A549 (cell line): ENCODE measurements around the gene IPO11. TPM values are rescaled to one million over a fixed set of nuclear protein-coding genes. Genes with fewer than 3 reads are reported as not detected.
"Not testable (repeated sequence)": the region's sequence is repeated elsewhere in the genome, so short reads cannot be mapped to it uniquely, and the experiment has no call there.

ENCODE experiments used
- ATAC-seq, 2 experiments: fragments of 200-7000 bp in 1 of 2; fragments of >200 bp in 1 of 2; cut with Nextera tagmentation in 1 of 2; cut with Tn5 transposase in 1 of 2; 3 replicates each; pipeline versions ENCODE4 v1.8.0 to v1.9.1; 2018 to 2020; ENCODE audit warnings: mild to moderate bottlenecking in 1 of 2, moderate library complexity in 1 of 2
- CTCF ChIA-PET: fragments of 300-600 bp; sonication (Branson Sonifier 250); formaldehyde crosslinking; extraction: SDS; loops from one replicate; lab custom pipeline; 2021; ENCODE audit warnings: antibody characterized with exemption, inconsistent platforms; lab: Yijun Ruan, JAX
- POLR2A ChIA-PET: fragments of 350-600 bp; formaldehyde crosslinking; extraction: SDS; loops from one replicate; lab custom pipeline; 2021; ENCODE audit warnings: antibody characterized with exemption, inconsistent platforms; lab: Yijun Ruan, JAX
- DNase-seq, 2 experiments: peaks; one replicate each; pipeline versions ENCODE4 v3.0.0 to v3.0.0-alpha.2; 2011 to 2016; ENCODE audit warnings: low read depth in 1 of 2, low spot score in 1 of 2
- FAIRE-seq: peaks from 2 replicates; lab custom pipeline; 2011; peaks lifted over from hg19 to GRCh38; lab: Jason Lieb, UNC
- H3K27ac ChIP-seq, 2 experiments: fragments of >200 bp; sonication (Bioruptor Twin); formaldehyde crosslinking; 3 replicates each; pipeline ENCODE4 v1.5.1; 2016 to 2017
- H3K4me1 ChIP-seq: fragments of >200 bp; sonication (Bioruptor Twin); formaldehyde crosslinking; 3 replicates; pipeline ENCODE4 v1.6.1; 2016
- H3K4me2 ChIP-seq: fragments of >200 bp; sonication (Bioruptor Twin); formaldehyde crosslinking; 3 replicates; pipeline ENCODE4 v1.6.1; 2016
- H3K4me3 ChIP-seq: fragments of >200 bp; sonication (Bioruptor Twin); formaldehyde crosslinking; 3 replicates; pipeline ENCODE4 v1.5.1; 2016
- H3K9me3 ChIP-seq: fragments of >200 bp; sonication (Bioruptor Twin); formaldehyde crosslinking; 3 replicates; pipeline ENCODE4 v1.6.1; 2016
- BHLHE40 ChIP-seq: IDR thresholded peaks from 2 replicates; pipeline ENCODE4 v1.6.1; 2012; ENCODE audit warnings: low read depth, low read length, inconsistent platforms
- CBX8 ChIP-seq: fragments of 200-600 bp; sonication (generic); IDR thresholded peaks from 2 replicates; pipeline ENCODE4 v1.6.1; 2016
- CHD2 ChIP-seq: fragments of 150-350 bp; IDR thresholded peaks from 2 replicates; pipeline ENCODE4 v1.6.1; 2014; ENCODE audit warnings: low read length; ENCODE audit not compliant: partially characterized antibody
- CHD4 ChIP-seq: fragments of 200-600 bp; sonication (generic); IDR thresholded peaks from 2 replicates; pipeline ENCODE4 v1.6.1; 2016; ENCODE audit warnings: antibody characterized with exemption, mild to moderate bottlenecking, borderline replicate concordance
- EHMT2 ChIP-seq: fragments of 200-600 bp; sonication (generic); IDR thresholded peaks from 2 replicates; pipeline ENCODE4 v1.6.1; 2016; ENCODE audit warnings: antibody characterized with exemption, low read depth, mild to moderate bottlenecking, moderate library complexity
- EP300 ChIP-seq, 2 experiments: fragments of >200 bp; sonication (Bioruptor Twin); formaldehyde crosslinking; IDR thresholded peaks; 2 replicates in 1 of 2; 3 replicates in 1 of 2; pipeline ENCODE4 v1.6.1; 2016 to 2017
- ESRRA ChIP-seq: fragments of 150-350 bp; IDR thresholded peaks from 2 replicates; pipeline ENCODE4 v1.6.1; 2014; ENCODE audit warnings: mild to moderate bottlenecking, low read length, borderline replicate concordance
- FOSL2 ChIP-seq, 2 experiments: fragments of 450-650 bp in 1 of 2; fragments of >200 bp in 1 of 2; sonication (Bioruptor Twin) in 1 of 2; formaldehyde crosslinking; IDR thresholded peaks; 2 replicates each; pipeline versions ENCODE4 v1.5.0 to v1.6.1; 2016 to 2020; ENCODE audit warnings: mild to moderate bottlenecking in 1 of 2, moderate library complexity in 1 of 2
- HDAC2 ChIP-seq: fragments of 200-600 bp; sonication (generic); IDR thresholded peaks from 2 replicates; pipeline ENCODE4 v1.6.1; 2016
- HOXB13 ChIP-seq: fragments of 250-450 bp; sonication (Bioruptor Pico); IDR thresholded peaks from 2 replicates; pipeline ENCODE4 v1.5.0; 2020; ENCODE audit warnings: low read depth, mild to moderate bottlenecking, moderate library complexity
- HOXB5 ChIP-seq: fragments of 250-450 bp; sonication (Bioruptor Pico); IDR thresholded peaks from 2 replicates; pipeline ENCODE4 v1.5.0; 2020; ENCODE audit warnings: mild to moderate bottlenecking, moderate library complexity
- KDM5A ChIP-seq: fragments of 200-600 bp; sonication (generic); IDR thresholded peaks from 2 replicates; pipeline ENCODE4 v1.6.1; 2016; ENCODE audit warnings: antibody characterized with exemption, mild to moderate bottlenecking
- MAZ ChIP-seq: fragments of 150-350 bp; IDR thresholded peaks from 2 replicates; pipeline ENCODE4 v1.6.1; 2014; ENCODE audit warnings: antibody characterized with exemption, low read depth, low read length, borderline replicate concordance
- MYC ChIP-seq: IDR thresholded peaks from 2 replicates; pipeline ENCODE4 v1.6.1; 2012; ENCODE audit warnings: mild to moderate bottlenecking, inconsistent platforms, low read length, improper control_type of control experiment, borderline replicate concordance
- POLR2A ChIP-seq: IDR thresholded peaks from 2 replicates; pipeline ENCODE4 v1.6.1; 2012; ENCODE audit warnings: mild to moderate bottlenecking, low read length
- RAD21 ChIP-seq, 2 experiments: fragments of >200 bp in 1 of 2; sonication (Bioruptor Twin) in 1 of 2; formaldehyde crosslinking in 1 of 2; IDR thresholded peaks in 1 of 2; conservative IDR thresholded peaks in 1 of 2; 2 replicates in 1 of 2; 3 replicates in 1 of 2; pipeline ENCODE4 v1.6.1; 2012 to 2018; ENCODE audit warnings: inconsistent platforms in 1 of 2
- RCOR1 ChIP-seq: fragments of 150-350 bp; IDR thresholded peaks from 2 replicates; pipeline ENCODE4 v1.6.1; 2014; ENCODE audit warnings: antibody characterized with exemption, low read length, low read depth
- RFX5 ChIP-seq: fragments of 450-650 bp; IDR thresholded peaks from 2 replicates; pipeline ENCODE4 v1.7.1; 2014; ENCODE audit warnings: antibody characterized with exemption, mild to moderate bottlenecking, moderate library complexity
- SMC3 ChIP-seq: fragments of >200 bp; sonication (Bioruptor Twin); formaldehyde crosslinking; IDR thresholded peaks from 3 replicates; pipeline ENCODE4 v1.6.1; 2018; ENCODE audit warnings: inconsistent platforms
- TFCP2L1 ChIP-seq: fragments of 250-450 bp; sonication (Bioruptor Pico); IDR thresholded peaks from 2 replicates; pipeline ENCODE4 v1.5.0; 2021; ENCODE audit warnings: mild to moderate bottlenecking
- WGBS: methylation state at CpG from one replicate; pipeline ENCODE4 v1.1.6; 2017; ENCODE audit errors: missing lambda C conversion rate; 5-methylcytosine and 5-hydroxymethylcytosine counted together
- polyA plus RNA-seq, 4 experiments: library from polyadenylated mRNA; depleted of rRNA in 3 of 4; stranded (reverse); fragments of >200 nt; fragmentation: RNase III in 1 of 4; extraction: RNeasy Plus Mini Kit Qiagen cat#74134 plus additional on column Dnase treatment in 1 of 4; gene quantifications; 2 replicates in 3 of 4; 3 replicates in 1 of 4; pipeline ENCODE4 v1.2.3, GENCODE V29; 2011 to 2017
- TF ChIP-seq, protein P1 (sequence below): IDR thresholded peaks from 2 replicates; pipeline ENCODE4 v1.6.1; 2012
- TF ChIP-seq, protein P2 (sequence below): fragments of >200 bp; sonication (Bioruptor Twin); formaldehyde crosslinking; IDR thresholded peaks from 2 replicates; pipeline ENCODE4 v1.6.1; 2016
- TF ChIP-seq, protein P3 (sequence below): IDR thresholded peaks from 2 replicates; pipeline ENCODE4 v1.6.1; 2012

The IPO11 gene
- polyA plus RNA-seq, 2 of the 4 experiments (the other 2 are of a cell fraction) = 20.7 to 33.0 TPM

DNA sequence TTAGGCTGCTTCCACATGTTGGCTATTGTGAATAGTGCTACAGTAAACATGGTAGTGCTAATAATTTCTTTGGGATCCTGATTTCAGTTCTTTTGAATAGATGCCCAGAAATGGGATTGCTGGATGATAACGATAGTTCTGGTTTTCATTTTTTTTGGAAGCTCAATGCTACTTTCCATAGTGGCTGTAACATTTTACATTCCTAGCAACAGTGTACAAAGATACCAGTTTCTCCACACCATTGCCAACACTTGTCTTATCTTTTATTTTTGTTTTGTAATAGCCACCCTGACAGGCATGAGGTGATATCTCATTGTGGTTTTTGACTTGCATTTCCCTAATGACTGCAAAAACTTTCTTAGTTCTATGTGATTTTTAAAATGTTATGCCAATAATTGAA lies 97.2 kb downstream of the IPO11 start (continued):
- no peak for TF ChIP-seq MYC

DNA sequence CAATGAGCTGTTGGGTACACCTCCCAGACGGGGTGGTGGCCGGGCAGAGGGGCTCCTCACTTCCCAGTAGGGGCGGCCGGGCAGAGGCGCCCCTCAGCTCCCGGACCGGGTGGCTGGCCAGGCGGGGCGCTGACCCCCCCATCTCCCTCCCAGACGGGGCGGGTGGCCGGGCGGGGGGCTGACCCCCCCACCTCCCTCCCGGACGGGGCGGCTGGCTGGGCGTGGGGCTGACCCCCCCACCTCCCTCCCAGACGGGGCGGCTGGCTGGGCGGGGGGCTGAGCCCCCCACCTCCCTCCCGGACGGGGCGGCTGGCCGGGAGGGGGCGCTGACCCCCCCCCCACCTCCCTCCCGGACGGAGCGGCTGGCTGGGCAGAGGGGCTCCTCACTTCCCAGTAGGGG lies 100.5 kb downstream of the IPO11 start:
- DNase-seq, CTCF ChIA-PET, H3K4me2 ChIP-seq, H3K9me3 ChIP-seq, H3K27ac ChIP-seq, FAIRE-seq, POLR2A ChIA-PET, H3K4me3 ChIP-seq, ATAC-seq, H3K4me1 ChIP-seq: not testable (repeated sequence)
- no CpG with 5 or more reads among the region's 28 CpGs for WGBS

DNA sequence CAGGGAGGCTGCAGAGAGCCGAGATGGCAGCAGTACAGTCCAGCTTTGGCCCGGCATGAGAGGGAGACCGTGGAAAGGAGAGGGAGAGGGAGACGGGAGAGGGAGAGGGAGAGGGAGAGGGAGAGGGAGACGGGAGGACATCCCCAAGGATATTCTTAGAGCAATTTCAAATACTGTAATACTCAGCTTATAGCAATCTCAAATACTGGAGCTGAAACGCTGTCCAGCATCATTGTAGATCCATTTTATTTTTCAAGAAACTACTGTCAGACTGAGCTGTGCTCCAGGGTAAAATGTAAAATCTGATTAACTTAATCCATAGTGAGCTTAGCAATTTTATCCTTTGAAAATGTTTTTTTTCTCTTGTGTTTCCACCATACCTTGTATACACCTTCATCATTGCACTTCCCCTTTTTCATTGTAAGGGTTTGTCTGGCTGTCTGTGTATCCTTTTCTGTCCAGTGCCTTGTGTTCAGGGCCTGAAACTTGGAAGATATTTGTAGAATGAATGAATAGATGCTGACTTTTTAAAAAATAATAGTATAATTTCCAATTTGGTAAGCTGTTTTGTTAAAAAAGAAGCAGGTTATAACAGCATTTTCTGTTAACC lies 102.1 kb downstream of the IPO11 start:
- ChIA-PET POLR2A (no interaction called here), CTCF (no interaction called here)
- Histone ChIP-seq H3K4me3 (no peak overlapping the region), H3K27ac (no peak overlapping the region), H3K4me1 (no peaks in the 10 kb centered on the region), H3K4me2 (no peak overlapping the region), H3K9me3 (no peaks in the 10 kb centered on the region)
- no peak for DNase-seq
- WGBS = 93% methylated on average over 4 of the region's 6 CpGs
- no peak for ATAC-seq
- TF ChIP-seq EP300 (IDR thresholded peaks at IDR 0.05) (no peak), RFX5 (no peak), ESRRA (no peak), RCOR1 (no peak), EHMT2 (no peak), HOXB5 (CRISPR knock-in tag) (no peak), CHD4 (no peak), CBX8 (no peak), SMC3 (no peak), HDAC2 (no peak), TFCP2L1 (CRISPR knock-in tag) (no peak), POLR2A (no peak), MAZ (no peak), BHLHE40 (no peak)
- TF ChIP-seq, protein P1, sequence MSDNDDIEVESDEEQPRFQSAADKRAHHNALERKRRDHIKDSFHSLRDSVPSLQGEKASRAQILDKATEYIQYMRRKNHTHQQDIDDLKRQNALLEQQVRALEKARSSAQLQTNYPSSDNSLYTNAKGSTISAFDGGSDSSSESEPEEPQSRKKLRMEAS = no peak
- TF ChIP-seq, protein P2, sequence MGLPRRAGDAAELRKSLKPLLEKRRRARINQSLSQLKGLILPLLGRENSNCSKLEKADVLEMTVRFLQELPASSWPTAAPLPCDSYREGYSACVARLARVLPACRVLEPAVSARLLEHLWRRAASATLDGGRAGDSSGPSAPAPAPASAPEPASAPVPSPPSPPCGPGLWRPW = no peak
- TF ChIP-seq, protein P3, sequence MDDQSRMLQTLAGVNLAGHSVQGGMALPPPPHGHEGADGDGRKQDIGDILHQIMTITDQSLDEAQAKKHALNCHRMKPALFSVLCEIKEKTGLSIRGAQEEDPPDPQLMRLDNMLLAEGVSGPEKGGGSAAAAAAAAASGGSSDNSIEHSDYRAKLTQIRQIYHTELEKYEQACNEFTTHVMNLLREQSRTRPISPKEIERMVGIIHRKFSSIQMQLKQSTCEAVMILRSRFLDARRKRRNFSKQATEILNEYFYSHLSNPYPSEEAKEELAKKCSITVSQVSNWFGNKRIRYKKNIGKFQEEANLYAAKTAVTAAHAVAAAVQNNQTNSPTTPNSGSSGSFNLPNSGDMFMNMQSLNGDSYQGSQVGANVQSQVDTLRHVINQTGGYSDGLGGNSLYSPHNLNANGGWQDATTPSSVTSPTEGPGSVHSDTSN = no peak
- no peak for FAIRE-seq

DNA sequence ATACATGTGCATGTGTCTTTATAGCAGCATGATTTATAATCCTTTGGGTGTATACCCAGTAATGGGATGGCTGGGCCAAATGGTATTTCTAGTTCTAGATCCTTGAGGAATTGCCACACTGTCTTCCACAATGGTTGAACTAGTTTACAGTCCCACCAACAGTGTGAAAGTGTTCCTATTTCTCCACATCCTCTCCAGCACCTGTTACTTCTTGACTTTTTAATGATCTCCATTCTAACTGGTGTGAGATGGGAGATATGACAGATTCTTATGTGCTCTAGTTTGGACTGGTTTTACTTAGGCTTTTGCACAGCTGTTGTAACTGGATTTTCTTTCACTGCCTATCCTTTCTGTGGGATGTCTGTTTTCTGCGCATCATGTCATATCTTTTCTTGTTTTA lies 108.2 kb downstream of the IPO11 start:
- H3K4me3 ChIP-seq, H3K4me2 ChIP-seq, CTCF ChIA-PET, FAIRE-seq, POLR2A ChIA-PET, ATAC-seq, DNase-seq, H3K9me3 ChIP-seq, H3K4me1 ChIP-seq, H3K27ac ChIP-seq: not testable (repeated sequence)
- WGBS = 97% methylated on average over 1 of the region's 1 CpG

DNA sequence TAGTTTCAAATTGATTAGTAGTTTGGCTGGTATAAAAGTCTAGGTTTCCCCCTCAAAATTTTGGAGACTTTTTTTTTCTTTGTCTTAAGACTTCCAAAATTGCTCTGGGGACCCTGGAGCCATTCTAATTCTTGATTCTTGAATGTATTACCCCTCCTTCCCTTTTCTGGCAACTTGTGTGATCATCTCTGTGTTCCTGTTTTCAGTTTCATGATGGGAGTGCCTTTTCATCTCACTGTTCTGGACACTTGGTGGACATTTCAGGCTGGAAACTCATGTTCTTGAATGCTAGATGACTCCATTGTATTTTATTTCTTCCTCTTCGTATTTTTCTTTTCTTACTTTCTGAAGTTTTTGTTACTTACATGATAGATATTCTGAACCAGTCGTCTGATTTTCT lies 108.8 kb downstream of the IPO11 start:
- no peaks in the 10 kb centered on the region for H3K9me3 ChIP-seq
- H3K4me1 ChIP-seq = no peaks in the 10 kb centered on the region
- H3K4me2 ChIP-seq = no peak overlapping the region
- CTCF ChIA-PET = no interaction called here
- TF ChIP-seq HOXB13 (no peak), FOSL2 (IDR thresholded peaks at IDR 0.05) (no peak), FOSL2 (CRISPR knock-in tag; IDR thresholded peaks at IDR 0.05) (no peak), HDAC2 (no peak), KDM5A (no peak), RAD21 (conservative IDR thresholded peaks at IDR 0.05 in 1 of 2, IDR thresholded peaks at IDR 0.05 in 1 of 2) (no peak), CHD2 (no peak)
- no peak for ATAC-seq
- POLR2A ChIA-PET = no interaction called here
- no peak for FAIRE-seq
- no peak for DNase-seq
- no peak overlapping the region for H3K4me3 ChIP-seq
- WGBS = 88% methylated on average over 2 of the region's 2 CpGs
- no peak overlapping the region for H3K27ac ChIP-seq
